HG02571 (cell line): ENCODE results near the gene SH3PXD2B.
"Not testable (repeated sequence)": the region's sequence is repeated elsewhere in the genome, so short reads cannot be mapped to it uniquely, and the experiment has no call there.

ENCODE experiments used
- ATAC-seq: cut with Tn5 transposase; IDR thresholded peaks from one replicate; pipeline ENCODE4 v1.9.1; 2021; ENCODE audit warnings: mild to moderate bottlenecking, moderate library complexity; ENCODE audit not compliant: unreplicated experiment

Gene SH3PXD2B

DNA sequence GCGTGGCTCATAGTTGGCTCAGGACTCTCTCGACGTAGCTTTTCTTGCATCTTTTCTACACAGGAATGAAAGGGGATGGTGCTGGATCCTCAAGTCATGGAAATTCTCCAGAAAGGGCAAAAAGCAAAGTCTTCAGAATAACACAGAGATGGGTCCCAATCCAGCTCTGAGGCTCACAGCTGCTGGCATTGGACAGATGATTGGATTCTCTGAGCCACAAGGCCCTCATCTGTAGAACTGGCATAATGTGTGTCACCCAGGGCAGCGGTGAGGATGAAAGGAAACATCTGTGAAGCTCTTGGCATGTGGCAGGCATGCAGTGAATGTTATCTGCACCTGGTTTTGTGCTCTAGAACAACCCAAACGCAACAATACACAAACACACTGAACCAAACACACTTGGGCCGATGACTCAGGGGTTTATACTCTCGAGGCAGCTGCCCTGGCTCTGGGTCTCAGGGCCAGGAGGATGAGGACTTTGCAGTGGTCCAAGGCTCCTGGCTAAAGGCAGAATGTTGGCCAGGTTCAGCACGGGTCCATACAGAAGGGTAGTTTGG lies 106.8 kb downstream of the SH3PXD2B start:
- ATAC-seq: no peak

DNA sequence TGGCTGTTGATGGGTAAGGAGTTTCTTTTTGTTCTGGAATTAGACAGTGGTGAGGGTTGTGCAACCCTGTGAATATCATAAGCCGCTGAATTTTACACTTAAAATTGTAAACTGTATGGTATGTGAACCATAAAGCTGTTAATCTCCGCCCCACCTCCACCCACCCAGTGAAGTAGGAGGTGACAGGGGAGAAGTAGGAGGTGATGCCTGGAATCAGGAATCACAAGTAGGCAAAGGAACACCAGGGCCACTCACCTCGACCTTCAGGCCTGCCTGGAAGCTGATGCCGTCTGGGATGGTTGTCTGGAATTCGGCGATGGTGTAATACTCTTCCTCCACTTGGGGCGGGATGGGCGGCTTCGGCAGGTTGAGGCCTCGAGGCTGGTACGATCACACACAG lies 108.4 kb downstream of the SH3PXD2B start:
- no peak for ATAC-seq

GRCh38 chr5:172344855-172345409 lies 109.4 kb downstream of the SH3PXD2B start:
- ATAC-seq: no peak

DNA sequence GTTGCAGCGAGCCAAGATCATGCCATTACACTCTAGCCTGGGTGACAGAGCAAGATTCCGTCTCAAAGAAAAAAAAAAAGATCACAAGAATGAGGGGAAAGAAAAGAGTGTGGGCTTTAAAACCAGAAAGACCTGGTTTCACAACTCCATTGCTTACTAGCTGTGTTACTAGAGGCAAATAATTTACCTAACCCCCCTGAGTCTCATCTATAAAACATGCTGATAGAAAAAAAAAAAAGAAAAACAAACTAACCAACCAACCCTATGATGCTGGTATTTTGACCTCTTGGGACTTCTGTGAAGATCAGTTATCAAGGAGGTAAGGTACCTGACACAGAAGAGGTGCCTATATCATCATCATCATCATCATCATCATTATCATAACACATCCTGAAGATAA lies 110.6 kb downstream of the SH3PXD2B start:
- no peak for ATAC-seq

- ATAC-seq: no peak
Observed at GRCh38 chr5:172342918-172343317, 111.4 kb downstream of the SH3PXD2B start.

GRCh38 chr5:172339264-172340180 lies 114.8 kb downstream of the SH3PXD2B start:
- ATAC-seq: no peak

GRCh38 chr5:172336676-172337285 lies 117.5 kb downstream of the SH3PXD2B start:
- no peak for ATAC-seq

DNA sequence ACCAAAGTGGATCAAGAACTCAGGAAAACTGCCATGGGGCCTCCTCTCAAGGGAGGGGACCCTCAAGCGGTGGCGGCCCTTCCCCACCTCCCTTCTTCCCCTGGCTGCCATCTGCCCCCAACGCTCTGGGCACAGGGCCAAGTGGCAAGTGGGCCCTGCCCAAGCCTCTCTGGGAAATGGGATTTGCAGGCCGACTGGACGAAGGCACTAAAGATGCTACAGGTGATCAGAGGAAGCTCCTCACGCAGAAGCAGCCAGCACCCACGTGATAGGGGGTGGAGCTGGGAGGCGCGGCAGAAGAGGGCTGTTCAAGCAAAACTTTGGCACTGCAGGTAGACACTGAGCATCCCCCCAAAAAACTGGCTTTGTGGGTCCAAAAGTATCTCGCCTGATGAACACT lies 118.1 kb downstream of the SH3PXD2B start:
- ATAC-seq: no peak

DNA sequence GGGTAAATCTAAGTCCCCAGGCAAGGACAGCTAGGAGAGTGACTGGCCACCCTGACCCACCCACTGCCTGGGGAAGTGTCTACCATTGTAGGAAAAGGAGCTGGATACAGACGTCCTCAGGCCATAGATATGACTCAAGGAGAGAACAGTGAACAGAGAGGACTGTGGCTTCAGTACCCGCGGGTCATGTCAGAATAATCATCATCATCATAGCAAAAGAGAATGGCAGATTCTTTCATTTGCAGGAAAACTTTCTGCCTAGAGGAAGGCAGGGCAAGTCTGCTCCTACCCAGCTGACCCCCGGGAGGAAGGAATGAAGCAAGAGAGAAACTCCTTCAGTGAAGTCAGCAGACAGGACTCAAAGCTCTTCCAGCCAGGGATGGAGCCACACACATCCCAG lies 118.6 kb downstream of the SH3PXD2B start:
- no peak for ATAC-seq

GRCh38 chr5:172334641-172335040 lies 119.7 kb downstream of the SH3PXD2B start:
- no peak for ATAC-seq

DNA sequence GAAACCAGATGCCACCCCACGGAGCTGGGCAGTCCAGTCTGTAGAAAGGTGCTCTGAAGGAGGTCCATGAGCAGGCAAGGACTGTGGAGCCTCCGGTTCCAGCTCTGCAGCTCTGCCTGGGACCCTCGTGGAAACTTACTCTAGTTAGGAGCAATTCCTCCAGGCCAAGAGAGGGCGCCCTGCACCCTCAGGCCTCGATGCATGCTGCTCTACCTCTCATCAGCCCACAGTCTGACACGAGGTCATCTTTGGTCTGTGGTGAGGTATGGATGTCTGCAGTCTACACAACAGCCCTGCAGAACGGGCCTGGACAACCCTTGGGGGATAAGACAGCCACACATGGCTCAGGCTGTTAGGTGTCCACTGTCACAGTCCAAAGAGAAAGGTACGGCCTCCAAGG lies 120.1 kb downstream of the SH3PXD2B start:
- no peak for ATAC-seq

- not testable (repeated sequence) for ATAC-seq
Observed at GRCh38 chr5:172326901-172327300, 127.4 kb downstream of the SH3PXD2B start.

- no peak for ATAC-seq
Observed at GRCh38 chr5:172325452-172325851, 128.9 kb downstream of the SH3PXD2B start.

DNA sequence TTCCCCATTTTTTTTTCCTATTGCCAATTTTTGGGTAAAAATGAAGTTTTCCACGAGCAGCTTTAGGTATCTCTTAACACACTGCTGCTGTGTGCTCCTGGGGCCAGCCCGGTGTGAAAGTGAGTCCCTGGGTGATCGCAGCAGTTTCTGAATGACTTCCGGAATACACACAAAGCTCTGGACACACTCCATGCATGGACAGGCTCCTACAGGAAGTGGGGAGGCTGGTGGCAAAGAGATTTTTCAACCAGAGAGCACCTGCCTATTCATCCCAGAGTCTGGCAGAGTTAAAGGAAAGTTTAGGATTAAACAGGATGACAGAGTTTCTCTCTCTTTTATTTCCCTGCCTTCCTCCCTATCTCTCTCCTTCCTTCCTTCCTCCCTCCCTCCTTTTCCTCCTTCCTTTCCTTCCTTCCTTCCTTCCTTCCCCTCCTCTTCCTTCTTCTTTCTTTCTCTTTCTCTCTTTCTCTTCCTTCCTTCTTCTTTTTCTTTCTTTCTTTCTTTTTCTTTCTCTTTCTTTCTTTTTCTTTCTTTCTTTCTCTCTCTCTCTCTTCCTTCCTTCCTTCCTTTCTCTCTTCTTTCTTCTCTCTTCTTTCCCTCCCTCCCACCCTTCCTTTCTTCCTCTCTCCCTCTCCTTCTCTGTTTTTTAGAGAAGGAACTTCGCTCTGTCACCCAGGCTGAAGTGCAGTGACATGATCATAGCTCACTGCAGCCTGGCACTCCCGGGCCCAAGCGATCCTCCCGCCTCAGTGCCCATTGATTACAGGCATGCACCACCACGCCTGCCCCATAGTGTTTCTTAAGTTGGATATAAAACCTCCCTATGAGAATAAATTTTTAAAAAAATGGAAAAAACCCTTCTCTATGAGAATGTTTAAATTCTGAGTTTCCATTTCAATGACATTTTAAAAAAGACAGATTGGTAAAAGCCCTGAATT lies 132.0 kb downstream of the SH3PXD2B start:
- no peak for ATAC-seq

DNA sequence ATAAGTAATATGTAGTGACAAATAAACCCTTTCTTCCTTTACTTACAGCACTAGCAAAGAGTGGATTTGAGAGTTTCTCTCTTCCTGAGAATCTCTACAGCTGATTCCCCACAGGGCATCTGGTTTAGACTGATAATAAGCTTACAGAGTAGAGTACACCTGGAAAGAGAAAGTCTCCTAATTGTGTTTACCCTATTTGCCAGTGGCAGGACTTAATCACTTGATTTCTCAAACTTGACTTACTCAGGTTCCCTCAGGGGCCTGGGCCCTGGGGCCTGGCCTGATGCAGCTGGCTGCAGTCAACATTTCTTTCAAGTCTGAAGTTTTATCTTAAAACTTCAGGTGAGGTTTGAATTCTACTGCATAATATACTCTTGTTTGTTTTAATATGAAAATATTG lies 132.7 kb downstream of the SH3PXD2B start:
- ATAC-seq: no peak

DNA sequence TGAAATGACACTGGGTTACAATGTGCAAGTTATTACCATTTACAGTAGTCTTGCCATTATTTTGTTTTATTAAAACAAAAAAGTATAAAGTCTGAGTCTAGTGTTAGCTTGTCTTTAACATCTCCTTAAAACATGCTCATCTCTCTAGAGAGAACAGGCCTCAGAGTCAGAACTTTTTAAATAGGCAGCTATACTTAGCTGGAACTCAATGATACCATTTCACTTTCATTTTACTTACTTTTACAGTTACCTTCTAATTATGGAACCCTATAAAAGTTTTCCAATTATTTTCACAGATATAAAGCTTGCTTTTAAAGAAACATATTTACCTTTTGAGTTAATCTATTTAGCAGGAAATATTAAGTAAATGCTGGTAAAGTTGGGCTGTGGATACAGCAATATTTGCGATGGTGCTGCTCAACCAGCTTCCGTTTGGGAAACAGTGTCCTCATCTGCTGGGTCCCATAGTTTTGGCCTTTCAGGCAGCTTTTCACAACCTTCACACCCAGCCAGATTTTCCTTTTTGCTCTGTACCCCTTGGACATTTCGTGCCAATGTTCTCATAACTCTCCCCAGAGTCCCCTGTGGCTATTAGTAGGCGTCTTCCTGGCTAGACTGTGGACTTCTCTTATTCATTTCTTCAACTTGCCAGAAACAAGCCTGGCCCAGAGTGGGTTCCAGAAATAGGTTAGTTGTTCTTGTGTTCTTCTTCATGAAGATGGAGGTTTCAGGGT lies 134.4 kb downstream of the SH3PXD2B start:
- ATAC-seq: no peak

DNA sequence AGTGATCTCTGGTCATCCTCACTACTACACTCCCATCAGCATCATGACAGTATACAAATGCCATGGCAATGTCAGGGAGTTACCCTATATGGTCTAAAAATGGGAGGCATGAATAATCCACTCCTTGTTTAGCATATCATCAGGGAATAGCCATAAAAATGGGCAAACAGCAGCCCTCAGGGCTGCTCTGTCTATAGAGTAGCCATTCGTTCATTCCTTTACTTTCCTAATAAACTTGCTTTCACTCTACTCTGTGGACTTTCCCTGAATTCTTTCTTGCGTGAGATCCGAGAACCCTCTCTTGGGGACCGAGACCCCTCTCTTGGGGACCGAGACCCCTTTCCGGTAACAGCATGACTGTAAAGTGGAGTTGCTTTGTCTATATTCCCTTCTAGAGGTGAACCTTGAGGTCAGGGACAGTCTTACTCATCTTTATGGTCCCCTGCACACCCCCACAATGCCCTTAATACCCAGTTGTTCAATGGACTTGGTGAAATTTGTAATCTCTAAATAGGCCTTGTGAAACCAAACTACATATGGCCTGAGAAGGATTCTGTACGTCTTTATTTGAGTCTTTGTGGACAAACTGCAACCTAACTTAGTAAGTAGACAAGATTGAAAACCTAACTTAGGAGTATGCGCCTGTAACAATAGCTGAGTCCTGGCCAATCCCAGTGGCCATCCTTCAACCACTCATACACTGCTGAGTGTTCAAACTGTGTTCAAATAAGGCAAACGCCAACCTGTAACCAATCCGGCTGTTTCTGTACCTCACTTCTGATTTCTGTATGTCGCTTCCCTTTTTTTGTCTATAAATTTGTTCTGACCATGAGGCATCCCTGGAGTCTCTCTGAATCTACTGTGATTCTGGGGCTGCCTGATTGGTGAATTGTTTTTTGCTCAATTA lies 138.5 kb downstream of the SH3PXD2B start:
- peak; percentile 59 for ATAC-seq

DNA sequence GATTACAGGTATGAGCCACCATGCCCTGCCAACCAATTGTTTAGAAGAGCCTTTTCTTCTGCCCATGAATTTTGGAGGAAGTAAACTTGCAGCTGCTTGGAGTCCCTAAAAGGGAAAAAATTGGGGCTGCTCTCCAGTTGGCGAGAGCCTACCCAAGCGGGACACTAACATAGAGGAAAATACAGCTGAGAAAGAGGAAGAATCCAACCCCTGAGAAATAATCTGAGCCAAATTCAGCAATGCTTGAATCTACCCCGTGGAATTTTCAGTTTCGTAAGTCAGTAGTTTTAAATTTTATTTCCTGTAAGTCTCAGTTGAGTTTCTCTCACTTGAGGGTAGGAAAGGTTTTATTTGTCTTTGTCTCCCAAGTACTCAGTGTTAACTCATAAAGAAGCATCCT lies 140.4 kb downstream of the SH3PXD2B start:
- no peak for ATAC-seq

- no peak for ATAC-seq
Observed at GRCh38 chr5:172312286-172312685, 142.0 kb downstream of the SH3PXD2B start.
